Subcutaneous adipose tissue (tissue), 4 donors: Measurements from ENCODE around the gene FGD4. TPM values are rescaled to one million over a fixed set of nuclear protein-coding genes. Genes with fewer than 3 reads are reported as not detected.

ENCODE experiments used
- CTCF ChIP-seq: fragments of 450-650 bp; IDR thresholded peaks from one replicate; pipeline ENCODE4 v1.5.1; 2016; ENCODE audit warnings: low read depth, mild to moderate bottlenecking, control low read depth, antibody characterized with exemption, moderate library complexity
- total RNA-seq, 4 donors: library from RNA; depleted of rRNA; stranded (reverse); fragments of >200 nt; gene quantifications; one replicate each; pipeline ENCODE4 v1.1.0, GENCODE V29; 2016

Gene FGD4
- total RNA-seq, 4 donors from 2014 or later, result 65.1 to 96.9 (median 85.8) TPM

GRCh38 chr12:32467959-32468863 is 68.9 kb downstream of the FGD4 start:
- no peak for TF ChIP-seq CTCF

GRCh38 chr12:32470936-32471470 is 71.6 kb downstream of the FGD4 start:
- no peak for TF ChIP-seq CTCF

GRCh38 chr12:32471591-32472001 is 72.2 kb downstream of the FGD4 start:
- no peak for TF ChIP-seq CTCF

- no peak for TF ChIP-seq CTCF
These were observed 76.4 kb downstream of the FGD4 start for GRCh38 chr12:32475724-32476123.

GRCh38 chr12:32476446-32476845 is 77.1 kb downstream of the FGD4 start:
- no peak for TF ChIP-seq CTCF

- TF ChIP-seq CTCF, result no peak
These were observed 78.4 kb downstream of the FGD4 start for GRCh38 chr12:32477714-32478113.

- no peak for TF ChIP-seq CTCF
These were observed 78.8 kb downstream of the FGD4 start for GRCh38 chr12:32478166-32478565.
